MM.1S (cell line): ENCODE results near the gene JCHAIN.
"Not testable (repeated sequence)": the region's sequence is repeated elsewhere in the genome, so short reads cannot be mapped to it uniquely, and the experiment has no call there.

Experiments
- DNase-seq: peaks from one replicate; pipeline ENCODE4 v3.0.0-alpha.2; 2015
- H2AFZ ChIP-seq: fragments of 300-600 bp; sonication (generic); 2 replicates; pipeline ENCODE4 v1.6.0; 2016; ENCODE audit warnings: antibody characterized with exemption, low read length
- H3F3A ChIP-seq: fragments of 300-600 bp; sonication (generic); 2 replicates; pipeline ENCODE4 v1.6.1; 2016; ENCODE audit warnings: mild to moderate bottlenecking, antibody characterized with exemption, low read length, moderate library complexity, mixed read lengths; ENCODE audit not compliant: insufficient read depth
- H3K27ac ChIP-seq: fragments of 300-600 bp; sonication (generic); 2 replicates; pipeline ENCODE4 v1.5.1; 2016; ENCODE audit warnings: mild to moderate bottlenecking, low read length
- H3K27me3 ChIP-seq: fragments of 300-600 bp; sonication (generic); replicated peaks from 2 replicates; pipeline ENCODE4 v1.6.0; 2016; ENCODE audit warnings: low read length; ENCODE audit not compliant: insufficient read depth
- H3K36me3 ChIP-seq: fragments of 300-600 bp; sonication (generic); replicated peaks from 2 replicates; pipeline ENCODE4 v1.6.1; 2016; ENCODE audit warnings: mild to moderate bottlenecking, low read length, mixed read lengths; ENCODE audit not compliant: insufficient read depth
- H3K4me1 ChIP-seq: fragments of 300-600 bp; sonication (generic); 2 replicates; pipeline ENCODE4 v1.6.1; 2016; ENCODE audit warnings: low read length, mixed read lengths
- H3K4me2 ChIP-seq: fragments of 300-600 bp; sonication (generic); 2 replicates; pipeline ENCODE4 v1.6.0; 2016; ENCODE audit warnings: low read depth, low read length
- H3K4me3 ChIP-seq: fragments of 300-600 bp; sonication (generic); 2 replicates; pipeline ENCODE4 v1.5.1; 2016; ENCODE audit warnings: low read length, mixed read lengths
- H3K79me2 ChIP-seq: fragments of 300-600 bp; sonication (generic); 2 replicates; pipeline ENCODE4 v1.6.1; 2016; ENCODE audit warnings: mixed run types, low read length, mixed read lengths
- H3K9ac ChIP-seq: fragments of 300-600 bp; sonication (generic); 2 replicates; pipeline ENCODE4 v1.6.1; 2016; ENCODE audit warnings: low read length, mixed read lengths
- H3K9me2 ChIP-seq: fragments of 300-600 bp; sonication (generic); replicated peaks from 2 replicates; pipeline ENCODE4 v1.6.1; 2016; ENCODE audit warnings: mild to moderate bottlenecking, low read length, mixed read lengths; ENCODE audit not compliant: insufficient read depth
- H3K9me3 ChIP-seq: fragments of 300-600 bp; sonication (generic); replicated peaks from 2 replicates; pipeline ENCODE4 v1.6.1; 2016; ENCODE audit warnings: mild to moderate bottlenecking, low read length, mixed read lengths; ENCODE audit not compliant: insufficient read depth
- H4K20me1 ChIP-seq: fragments of 300-600 bp; sonication (generic); 2 replicates; pipeline ENCODE4 v1.6.1; 2016; ENCODE audit warnings: mild to moderate bottlenecking, low read length, moderate library complexity, mixed read lengths; ENCODE audit not compliant: insufficient read depth
- EZH2 ChIP-seq: fragments of 300-600 bp; sonication (generic); optimal IDR thresholded peaks from 2 replicates; pipeline ENCODE3; 2017; ENCODE audit warnings: low read depth, mild to moderate bottlenecking, antibody characterized with exemption, low read length, mixed read lengths
- EZH2phosphoT487 ChIP-seq: fragments of 300-600 bp; sonication (generic); IDR thresholded peaks from 2 replicates; pipeline ENCODE4 v1.6.1; 2018; ENCODE audit warnings: antibody characterized with exemption, low read length
- TF ChIP-seq, protein P1 (sequence below): fragments of 300-600 bp; sonication (generic); IDR thresholded peaks from 2 replicates; pipeline ENCODE4 v1.5.1; 2016; ENCODE audit warnings: antibody characterized with exemption, low read length, mixed read lengths

The JCHAIN gene

DNA sequence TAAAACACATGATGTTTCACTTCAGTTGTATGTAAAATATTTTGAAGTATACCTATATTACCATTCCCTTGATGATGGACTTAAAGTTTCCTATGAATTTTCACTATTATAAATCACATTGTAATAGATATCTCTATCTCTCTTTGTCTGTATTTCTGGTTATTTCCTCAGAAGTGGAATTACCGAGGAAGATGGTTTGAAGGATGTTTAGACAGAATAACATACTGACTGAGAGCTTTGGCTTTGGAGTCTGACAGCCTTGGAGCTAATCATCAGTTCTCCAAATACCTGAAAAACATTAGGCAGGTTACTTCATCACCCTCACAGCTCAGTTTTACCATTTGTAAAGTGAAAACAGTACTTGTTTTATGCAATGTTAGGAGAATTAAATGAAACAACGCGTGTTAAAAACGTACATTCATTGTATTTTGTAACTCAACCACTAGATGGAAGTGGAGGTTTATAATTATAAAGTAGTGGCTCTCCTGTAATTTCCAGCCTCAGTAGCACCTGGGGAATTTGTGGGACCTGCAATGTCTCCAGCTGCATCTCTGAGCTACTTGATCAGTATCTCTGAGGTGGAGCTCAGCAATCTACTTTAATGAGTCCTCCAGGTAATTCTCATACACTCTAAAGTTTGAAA lies 14.3 kb downstream of the JCHAIN start:
- no peak overlapping the region for H2AFZ ChIP-seq

GRCh38 chr4:70650741-70651140 lies 15.6 kb downstream of the JCHAIN start:
- not testable (repeated sequence) for H3K27me3 ChIP-seq, H3K9me2 ChIP-seq, H3K27ac ChIP-seq, H4K20me1 ChIP-seq, H3K9ac ChIP-seq, H2AFZ ChIP-seq, H3K4me2 ChIP-seq, H3K9me3 ChIP-seq, H3K4me1 ChIP-seq, DNase-seq, H3K4me3 ChIP-seq
- Histone ChIP-seq H3K36me3 (peaks cover 30% of the 10 kb centered on the region), H3K79me2 (peaks cover 23% of the 10 kb centered on the region), H3F3A (peaks cover 86% of the 10 kb centered on the region)

More for the DNA sequence above, 14.3 kb downstream of the JCHAIN start:
- H3K27me3 ChIP-seq: no peaks in the 10 kb centered on the region
- no peak overlapping the region for H3K27ac ChIP-seq
- no peak overlapping the region for H3K4me2 ChIP-seq
- no peak overlapping the region for H3K9ac ChIP-seq
- H4K20me1 ChIP-seq: no peaks in the 10 kb centered on the region
- H3K4me1 ChIP-seq: peaks cover 7% of the 10 kb centered on the region; the same call in 1 of the 2 replicates
- no peak for TF ChIP-seq EZH2
- TF ChIP-seq, protein P1, sequence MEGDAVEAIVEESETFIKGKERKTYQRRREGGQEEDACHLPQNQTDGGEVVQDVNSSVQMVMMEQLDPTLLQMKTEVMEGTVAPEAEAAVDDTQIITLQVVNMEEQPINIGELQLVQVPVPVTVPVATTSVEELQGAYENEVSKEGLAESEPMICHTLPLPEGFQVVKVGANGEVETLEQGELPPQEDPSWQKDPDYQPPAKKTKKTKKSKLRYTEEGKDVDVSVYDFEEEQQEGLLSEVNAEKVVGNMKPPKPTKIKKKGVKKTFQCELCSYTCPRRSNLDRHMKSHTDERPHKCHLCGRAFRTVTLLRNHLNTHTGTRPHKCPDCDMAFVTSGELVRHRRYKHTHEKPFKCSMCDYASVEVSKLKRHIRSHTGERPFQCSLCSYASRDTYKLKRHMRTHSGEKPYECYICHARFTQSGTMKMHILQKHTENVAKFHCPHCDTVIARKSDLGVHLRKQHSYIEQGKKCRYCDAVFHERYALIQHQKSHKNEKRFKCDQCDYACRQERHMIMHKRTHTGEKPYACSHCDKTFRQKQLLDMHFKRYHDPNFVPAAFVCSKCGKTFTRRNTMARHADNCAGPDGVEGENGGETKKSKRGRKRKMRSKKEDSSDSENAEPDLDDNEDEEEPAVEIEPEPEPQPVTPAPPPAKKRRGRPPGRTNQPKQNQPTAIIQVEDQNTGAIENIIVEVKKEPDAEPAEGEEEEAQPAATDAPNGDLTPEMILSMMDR: peak; percentile 30
- no peaks in the 10 kb centered on the region for H3K9me3 ChIP-seq
- DNase-seq: peak; percentile 45
- peaks cover 43% of the 10 kb centered on the region for H3K36me3 ChIP-seq
- no peak overlapping the region for H3K4me3 ChIP-seq
- H3K9me2 ChIP-seq: no peaks in the 10 kb centered on the region
- peaks cover 36% of the 10 kb centered on the region for H3K79me2 ChIP-seq
- peaks cover 88% of the 10 kb centered on the region for H3F3A ChIP-seq

DNA sequence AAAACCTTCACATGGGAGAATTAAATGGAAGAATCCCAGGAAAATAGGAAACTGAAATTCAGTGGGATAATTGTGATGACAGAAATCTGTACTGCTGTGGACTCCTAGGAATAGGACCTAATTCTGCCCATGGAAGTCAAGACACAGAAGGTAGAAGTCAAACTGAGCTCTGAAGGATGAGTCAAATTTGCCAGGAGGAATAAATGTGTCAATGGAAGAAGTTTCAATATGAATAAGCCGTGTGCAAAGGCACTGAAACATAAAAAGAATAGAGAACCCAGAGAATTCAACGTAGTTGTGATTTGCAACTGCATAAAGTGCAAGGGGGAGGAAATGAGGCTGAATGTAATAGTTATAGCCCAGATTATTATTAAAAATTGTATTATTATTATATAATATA lies 26.1 kb downstream of the JCHAIN start:
- TF ChIP-seq EZH2phosphoT487 (no peak), EZH2 (no peak)
- TF ChIP-seq, protein P1: no peak
- Histone ChIP-seq H3K4me1 (peaks cover 7% of the 10 kb centered on the region), H3K4me2 (no peak overlapping the region)

GRCh38 chr4:70637239-70637913 lies 28.9 kb downstream of the JCHAIN start:
- Histone ChIP-seq H3K27me3 (no peaks in the 10 kb centered on the region), H3K79me2 (no peaks in the 10 kb centered on the region), H3F3A (no peaks in the 10 kb centered on the region), H3K9me2 (no peaks in the 10 kb centered on the region), H4K20me1 (no peaks in the 10 kb centered on the region), H3K9ac (no peak overlapping the region), H3K36me3 (no peaks in the 10 kb centered on the region), H3K4me3 (no peak overlapping the region), H3K4me2 (no peak overlapping the region), H3K4me1 (no peaks in the 10 kb centered on the region), H3K9me3 (no peaks in the 10 kb centered on the region), H3K27ac (no peak overlapping the region), H2AFZ (no peak overlapping the region)
- TF ChIP-seq EZH2: no peak
- TF ChIP-seq, protein P1: no peak
- TF ChIP-seq EZH2phosphoT487: no peak
- no peak for DNase-seq

More for the DNA sequence above, 26.1 kb downstream of the JCHAIN start:
- Histone ChIP-seq H3F3A (peaks cover 8% of the 10 kb centered on the region; the same call in 1 of the 2 replicates), H4K20me1 (no peaks in the 10 kb centered on the region), H3K4me3 (no peak overlapping the region), H3K27ac (no peak overlapping the region), H2AFZ (no peak overlapping the region), H3K27me3 (no peaks in the 10 kb centered on the region), H3K9ac (no peak overlapping the region), H3K9me3 (no peaks in the 10 kb centered on the region), H3K79me2 (peaks cover 11% of the 10 kb centered on the region), H3K9me2 (no peaks in the 10 kb centered on the region), H3K36me3 (no peaks in the 10 kb centered on the region)
- DNase-seq: no peak
